Measurements from ENCODE around the gene TRPV6. TPM values are rescaled to one million over a fixed set of nuclear protein-coding genes. Genes with fewer than 3 reads are reported as not detected.

TRPV6 gene
- polyA plus RNA-seq, 3 donors = 0.44 TPM; not detected in 2

DNA sequence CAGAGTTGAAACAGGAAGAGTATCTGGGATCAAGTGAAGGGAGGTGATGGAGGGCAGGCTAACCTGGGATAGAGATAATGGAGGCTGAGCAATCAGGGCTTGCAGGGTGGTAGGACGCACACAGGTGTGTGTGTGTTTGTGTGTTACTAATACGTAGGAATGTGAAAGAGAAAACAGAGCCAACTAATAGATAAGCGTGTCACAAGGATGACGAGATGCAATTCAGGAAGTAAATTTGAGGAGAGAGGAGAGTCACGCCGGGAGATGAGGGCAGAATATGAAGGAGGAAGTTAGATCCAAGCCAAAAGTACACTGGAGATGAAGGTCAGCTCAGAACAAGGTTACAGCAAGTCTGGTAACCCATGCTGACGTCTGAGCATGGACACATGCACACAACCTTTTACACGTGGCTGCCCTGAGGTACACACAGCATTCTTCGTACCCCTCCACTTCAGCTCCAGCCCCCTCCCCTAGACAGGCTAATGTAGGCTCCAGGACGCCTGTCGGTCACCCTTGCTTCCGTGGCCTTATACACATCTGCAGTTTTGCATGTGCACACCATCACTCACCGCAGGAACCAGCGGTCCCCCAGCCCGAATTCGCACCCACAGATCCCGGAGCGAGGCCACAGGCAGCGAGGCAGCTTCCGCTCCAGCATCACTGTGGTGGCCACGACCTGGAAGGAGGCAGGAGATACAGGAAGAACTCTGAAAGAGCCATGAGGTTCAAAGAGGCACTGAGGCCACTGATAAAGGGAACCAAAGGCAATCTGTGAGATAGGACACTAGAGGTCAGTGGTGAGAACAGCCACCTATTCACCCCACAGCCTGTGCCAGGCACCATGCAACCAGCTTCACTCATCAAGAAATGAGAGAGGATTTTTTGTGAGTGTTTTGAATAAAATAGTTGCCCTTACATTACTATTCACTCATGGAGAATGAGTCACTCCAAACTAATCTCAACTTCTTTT, 23.7 kb upstream of the TRPV6 start:
- peak overlapping the region; percentile 54 for H2AFZ ChIP-seq (ENCODE audit: insufficient read depth, low read depth, low read length, poor library complexity, severe bottlenecking)

DNA sequence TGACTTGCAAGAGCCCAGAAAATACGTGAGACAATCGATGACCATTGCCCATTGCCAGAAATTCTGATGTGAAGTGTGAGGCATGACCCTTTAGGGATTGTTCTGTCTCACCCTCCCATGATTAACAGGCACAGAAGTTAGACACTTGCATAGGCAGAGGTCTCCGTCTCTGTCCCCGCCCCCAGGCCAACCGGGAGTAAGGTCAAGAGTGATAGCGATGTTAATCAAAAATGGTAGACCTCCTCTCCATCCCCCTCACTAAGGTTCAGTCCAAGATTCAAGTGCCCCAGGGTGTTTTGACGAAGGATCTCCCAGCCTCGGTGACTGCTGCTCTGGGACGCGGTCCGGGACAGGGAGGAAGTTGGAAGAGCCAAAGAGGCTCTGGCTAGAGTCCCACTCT, 22.7 kb upstream of the TRPV6 start:
- H3K27ac ChIP-seq (ENCODE audit: low read depth in 1 of 2, low read length in 2 of 2) = peak overlapping the region in 1 of 2 donors; percentile 66
- Mint-ChIP-seq H3K4me1 (peaks cover 31% of the 10 kb centered on the region), H3K9me3 (peaks cover 2 to 10% (median 6%) of the 10 kb centered on the region in 7 donors), H3K4me3 (peak overlapping the region in 1 of 2 donors; percentile 65), H3K27me3 (ENCODE audit: low read depth in 3 of 3) (peaks cover 0 to 4% (median 0%) of the 10 kb centered on the region in 3 donors), H3K36me3 (no peaks in the 10 kb centered on the region), H3K27ac (peak overlapping the region in 4 of 7 donors; percentile 9 to 96 (median 88))
- intact Hi-C loops (cut with micrococcal nuclease) = no loop called here
- DNase-seq = no peak
- peak overlapping the region; percentile 54 for H2AFZ ChIP-seq (ENCODE audit: insufficient read depth, low read depth, low read length, poor library complexity, severe bottlenecking)
- H4K20me1 ChIP-seq (ENCODE audit: insufficient read depth, low read length) = no peaks in the 10 kb centered on the region
- peak overlapping the region; percentile 52 for H3K4me2 ChIP-seq (replicated peaks; ENCODE audit: extremely low read depth, low read length, poor library complexity, severe bottlenecking)
- no peaks in the 10 kb centered on the region for H3K27me3 ChIP-seq (ENCODE audit: control insufficient read depth in 2 of 2, insufficient read depth in 2 of 2, low read length in 2 of 2)
- TF ChIP-seq, protein P1, sequence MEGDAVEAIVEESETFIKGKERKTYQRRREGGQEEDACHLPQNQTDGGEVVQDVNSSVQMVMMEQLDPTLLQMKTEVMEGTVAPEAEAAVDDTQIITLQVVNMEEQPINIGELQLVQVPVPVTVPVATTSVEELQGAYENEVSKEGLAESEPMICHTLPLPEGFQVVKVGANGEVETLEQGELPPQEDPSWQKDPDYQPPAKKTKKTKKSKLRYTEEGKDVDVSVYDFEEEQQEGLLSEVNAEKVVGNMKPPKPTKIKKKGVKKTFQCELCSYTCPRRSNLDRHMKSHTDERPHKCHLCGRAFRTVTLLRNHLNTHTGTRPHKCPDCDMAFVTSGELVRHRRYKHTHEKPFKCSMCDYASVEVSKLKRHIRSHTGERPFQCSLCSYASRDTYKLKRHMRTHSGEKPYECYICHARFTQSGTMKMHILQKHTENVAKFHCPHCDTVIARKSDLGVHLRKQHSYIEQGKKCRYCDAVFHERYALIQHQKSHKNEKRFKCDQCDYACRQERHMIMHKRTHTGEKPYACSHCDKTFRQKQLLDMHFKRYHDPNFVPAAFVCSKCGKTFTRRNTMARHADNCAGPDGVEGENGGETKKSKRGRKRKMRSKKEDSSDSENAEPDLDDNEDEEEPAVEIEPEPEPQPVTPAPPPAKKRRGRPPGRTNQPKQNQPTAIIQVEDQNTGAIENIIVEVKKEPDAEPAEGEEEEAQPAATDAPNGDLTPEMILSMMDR (IDR thresholded peaks at IDR 0.05) = no peak
- WGBS (ENCODE audit: insufficient coverage) = 96% methylated on average over 10 of the region's 11 CpGs
- no peaks in the 10 kb centered on the region for H3K36me3 ChIP-seq (replicated peaks in 1 of 2; ENCODE audit: control insufficient read depth in 1 of 2, insufficient read depth in 2 of 2, low read length in 2 of 2)
- no peak overlapping the region for H3K9ac ChIP-seq (ENCODE audit: insufficient read depth, low read length, poor library complexity, severe bottlenecking)
- H3K79me2 ChIP-seq (ENCODE audit: insufficient read depth, low read length) = no peaks in the 10 kb centered on the region
- peaks cover 4 to 8% of the 10 kb centered on the region in 2 donors for H3K9me3 ChIP-seq (replicated peaks in 1 of 2; ENCODE audit: control insufficient read depth in 1 of 2, insufficient read depth in 1 of 2, low read length in 2 of 2)
- H3K4me3 ChIP-seq (replicated peaks in 1 of 3; ENCODE audit: low read depth in 2 of 3, low read length in 3 of 3) = no peak overlapping the region
- peaks cover 28 to 33% of the 10 kb centered on the region in 2 donors for H3K4me1 ChIP-seq (ENCODE audit: control insufficient read depth in 1 of 2, insufficient read depth in 2 of 2, low read length in 2 of 2)

More for the DNA sequence above, 23.7 kb upstream of the TRPV6 start:
- Histone ChIP-seq H3K27ac (ENCODE audit: low read depth in 1 of 2, low read length in 2 of 2) (peak overlapping the region; percentile 21 to 66), H3K9me3 (replicated peaks in 1 of 2; ENCODE audit: control insufficient read depth in 1 of 2, insufficient read depth in 1 of 2, low read length in 2 of 2) (peaks cover 4 to 6% of the 10 kb centered on the region in 2 donors), H3K4me1 (ENCODE audit: control insufficient read depth in 1 of 2, insufficient read depth in 2 of 2, low read length in 2 of 2) (peaks cover 28 to 33% of the 10 kb centered on the region in 2 donors), H3K9ac (ENCODE audit: insufficient read depth, low read length, poor library complexity, severe bottlenecking) (no peak overlapping the region), H4K20me1 (ENCODE audit: insufficient read depth, low read length) (no peaks in the 10 kb centered on the region), H3K4me2 (replicated peaks; ENCODE audit: extremely low read depth, low read length, poor library complexity, severe bottlenecking) (peak overlapping the region; percentile 52), H3K36me3 (replicated peaks in 1 of 2; ENCODE audit: control insufficient read depth in 1 of 2, insufficient read depth in 2 of 2, low read length in 2 of 2) (no peaks in the 10 kb centered on the region), H3K79me2 (ENCODE audit: insufficient read depth, low read length) (no peaks in the 10 kb centered on the region), H3K27me3 (ENCODE audit: control insufficient read depth in 2 of 2, insufficient read depth in 2 of 2, low read length in 2 of 2) (no peaks in the 10 kb centered on the region), H3K4me3 (replicated peaks in 1 of 3; ENCODE audit: low read depth in 2 of 3, low read length in 3 of 3) (peak overlapping the region in 1 of 3 experiments; percentile 35)
- peak overlapping the region; percentile 38 to 96 (median 91) for H3K27ac Mint-ChIP-seq
- H3K27me3 Mint-ChIP-seq (ENCODE audit: low read depth in 3 of 3) = peaks cover 2 to 4% (median 2%) of the 10 kb centered on the region in 3 donors
- intact Hi-C loops (cut with micrococcal nuclease) = no loop called here
- 51% methylated on average over 19 of the region's 21 CpGs for WGBS (ENCODE audit: insufficient coverage)
- H3K4me1 Mint-ChIP-seq = peaks cover 38% of the 10 kb centered on the region
- H3K4me3 Mint-ChIP-seq = peak overlapping the region; percentile 65 to 76
- H3K9me3 Mint-ChIP-seq = peaks cover 2 to 10% (median 4%) of the 10 kb centered on the region in 7 donors
- peak; percentile 56 to 75 (median 64) for DNase-seq
- H3K36me3 Mint-ChIP-seq = no peaks in the 10 kb centered on the region
- TF ChIP-seq, protein P1 (IDR thresholded peaks at IDR 0.05) = peak; percentile 56

All from CD14-positive monocyte (primary cell).